ENCODE results near the gene ALK.

DNA sequence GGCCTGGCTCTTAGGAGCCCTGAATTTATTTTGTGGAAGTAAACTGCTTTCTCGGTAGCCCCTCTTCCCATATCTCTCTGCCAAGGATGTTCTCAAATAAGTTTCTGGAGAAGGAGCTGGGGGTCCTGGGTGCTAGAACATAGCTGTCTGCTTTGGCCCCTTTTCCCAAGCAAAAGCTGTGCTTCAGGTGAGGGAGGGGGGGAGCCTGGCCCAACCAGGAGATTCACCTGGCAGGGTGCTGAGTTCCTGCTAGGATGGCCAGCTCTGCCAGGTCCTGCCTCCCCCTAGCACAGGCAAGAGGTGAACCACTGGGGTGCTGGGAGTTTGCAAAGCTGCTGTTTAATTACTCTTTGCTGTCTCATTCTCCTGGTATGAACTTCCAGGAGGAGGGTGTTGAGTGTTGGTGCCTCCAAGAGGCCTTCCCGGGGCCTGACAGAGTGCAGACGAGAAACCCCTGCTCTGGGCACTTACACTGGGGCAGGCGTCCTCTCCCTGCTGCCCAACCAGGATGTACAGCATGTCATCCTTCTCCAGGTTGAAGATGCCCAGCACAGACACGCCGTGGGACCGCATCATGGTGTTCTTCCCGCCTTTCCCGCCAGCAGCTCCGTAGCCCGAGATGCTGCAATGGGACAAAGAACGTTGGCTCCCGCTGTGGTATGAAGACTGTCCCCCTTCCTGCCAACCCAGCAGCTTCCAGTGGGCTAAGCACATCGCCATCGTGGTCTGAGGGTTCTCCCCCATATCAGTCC is 682.0 kb downstream of the ALK start:
- TF ChIP-seq CTCF (IDR thresholded peaks at IDR 0.05; ENCODE audit: borderline replicate concordance, extremely low read depth, low read length, poor library complexity, severe bottlenecking) (no peak), EZH2 (IDR thresholded peaks at IDR 0.05; ENCODE audit: borderline replicate concordance, low read depth, low read length, severe bottlenecking) (no peak)

Data from DND-41 (cell line).